ENCODE data around the gene SV2C.

SV2C gene

GRCh38 chr5:76177978-76178377 lies 94.8 kb downstream of the SV2C start:
- H3K27ac ChIP-seq = no peak overlapping the region
- TF ChIP-seq ZFX (IDR thresholded peaks at IDR 0.05) (no peak), CTCF (conservative IDR thresholded peaks at IDR 0.05) (no peak)

GRCh38 chr5:76178913-76179312 lies 95.7 kb downstream of the SV2C start:
- H3K27ac ChIP-seq = no peak overlapping the region
- TF ChIP-seq CTCF (conservative IDR thresholded peaks at IDR 0.05) (no peak), ZFX (IDR thresholded peaks at IDR 0.05) (no peak)

- TF ChIP-seq CTCF (conservative IDR thresholded peaks at IDR 0.05) (no peak), ZFX (IDR thresholded peaks at IDR 0.05) (no peak)
- H3K27ac ChIP-seq = no peak overlapping the region; the same call in 1 of the 2 replicates
These were observed 97.9 kb downstream of the SV2C start for GRCh38 chr5:76180814-76181805.

DNA sequence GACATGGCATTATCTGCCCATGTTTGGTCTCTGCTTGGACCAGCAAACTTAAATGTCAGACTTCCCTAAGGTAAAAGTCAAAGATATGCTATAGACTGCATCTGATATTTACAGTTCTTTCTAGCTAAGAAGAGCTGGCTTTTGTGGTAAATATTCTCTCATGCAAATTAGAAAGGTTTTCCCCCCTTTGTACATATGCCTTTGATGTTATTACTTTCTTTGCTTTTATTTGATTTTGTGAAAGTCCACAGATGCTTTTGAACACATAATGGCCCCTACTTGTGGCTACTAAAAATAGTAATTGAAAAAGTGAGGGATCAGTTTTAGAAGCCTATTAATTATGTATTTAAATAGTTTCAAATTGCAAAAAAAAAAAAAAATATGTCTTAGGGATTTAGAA lies 104.2 kb downstream of the SV2C start:
- TF ChIP-seq ZFX (IDR thresholded peaks at IDR 0.05) (no peak), CTCF (conservative IDR thresholded peaks at IDR 0.05) (no peak)
- no peak overlapping the region for H3K27ac ChIP-seq

- H3K27ac ChIP-seq = no peak overlapping the region
- TF ChIP-seq ZFX (IDR thresholded peaks at IDR 0.05) = no peak
- TF ChIP-seq CTCF (conservative IDR thresholded peaks at IDR 0.05) = no peak
These were observed 107.2 kb downstream of the SV2C start for GRCh38 chr5:76190356-76190755.

DNA sequence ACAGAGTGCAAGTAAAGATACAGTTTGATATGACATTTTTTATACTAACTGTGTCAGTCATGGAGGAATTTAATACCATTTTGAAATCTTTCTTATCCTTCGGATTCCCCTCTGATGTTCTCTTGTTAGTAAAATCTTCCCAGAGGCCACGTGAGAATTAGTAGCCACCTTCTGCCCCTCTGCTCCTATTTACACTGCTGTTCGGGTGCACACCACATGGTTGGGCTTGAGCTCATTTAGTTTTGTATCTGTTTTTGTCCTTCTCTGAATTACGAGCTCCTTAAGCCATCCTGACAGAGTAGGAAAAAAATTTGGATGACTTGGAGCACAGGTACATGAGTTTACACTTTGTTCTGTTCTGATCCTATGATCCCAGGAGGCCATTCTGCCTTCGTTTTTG lies 109.7 kb downstream of the SV2C start:
- TF ChIP-seq ZFX (IDR thresholded peaks at IDR 0.05) = no peak
- no peak for TF ChIP-seq CTCF (conservative IDR thresholded peaks at IDR 0.05)
- H3K27ac ChIP-seq = no peak overlapping the region

DNA sequence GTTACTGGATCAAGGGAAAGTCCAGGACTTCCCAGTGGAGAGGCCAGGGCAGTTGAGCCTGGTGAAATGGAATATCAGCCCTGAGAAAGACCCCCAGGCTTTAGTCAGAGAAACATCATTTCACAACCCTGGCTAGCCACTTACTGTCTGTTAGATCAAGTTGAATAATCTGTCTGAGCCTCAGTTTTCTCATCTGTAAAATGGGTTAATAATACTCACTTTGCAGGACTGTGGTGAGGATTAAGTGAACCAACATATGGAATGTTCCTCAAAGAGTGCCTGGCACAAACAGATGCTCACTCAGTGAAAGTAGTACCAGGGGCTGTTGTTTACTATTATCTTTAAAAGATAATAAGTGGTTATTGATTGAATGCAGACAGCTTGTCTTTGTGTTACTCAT lies 110.5 kb downstream of the SV2C start:
- TF ChIP-seq ZFX (IDR thresholded peaks at IDR 0.05) (no peak), CTCF (conservative IDR thresholded peaks at IDR 0.05) (no peak)

More for the DNA sequence above, 110.5 kb downstream of the SV2C start:
- no peak overlapping the region for H3K27ac ChIP-seq
